ENCODE data around the gene PPP1R16B.

Gene PPP1R16B

DNA sequence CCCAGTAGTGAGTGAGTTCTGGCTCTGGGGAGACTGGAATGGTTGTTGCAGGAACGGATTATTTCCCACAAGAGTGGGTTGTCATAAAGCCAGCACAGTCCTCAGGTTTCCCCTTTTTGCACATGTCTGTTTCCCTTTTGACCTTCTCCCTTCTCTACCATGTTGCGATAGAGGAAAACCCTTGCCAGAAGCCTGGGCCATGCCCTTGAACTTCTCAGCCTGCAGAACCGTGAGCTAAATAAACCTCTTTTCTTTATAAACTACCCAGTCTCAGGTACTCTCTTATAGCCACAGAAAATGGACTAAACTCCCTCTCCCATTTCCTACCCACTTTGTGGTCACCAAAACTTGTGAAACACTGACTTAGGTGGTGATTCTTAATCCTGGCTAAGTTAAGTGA is 7.2 kb upstream of the PPP1R16B start:
- no peak for TF ChIP-seq CTCF (IDR thresholded peaks at IDR 0.05)

DNA sequence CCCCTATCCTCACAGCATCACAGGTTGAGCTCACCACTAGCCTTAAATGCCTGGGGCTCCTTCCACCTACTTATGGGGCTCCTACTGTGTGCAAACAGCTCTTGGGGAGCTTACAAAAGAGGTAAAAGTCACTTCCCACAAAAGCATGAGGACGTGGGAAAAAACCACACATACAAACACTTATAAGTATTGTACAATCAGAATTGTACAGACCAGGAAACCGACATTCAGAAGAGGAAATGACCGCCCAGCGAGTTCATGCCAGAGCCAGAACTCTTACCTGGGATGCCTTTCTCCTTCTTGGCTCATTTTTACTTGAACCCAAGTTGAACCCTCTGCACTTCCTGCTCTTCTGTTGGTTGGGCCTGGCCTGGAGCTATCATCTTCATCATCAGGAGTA is 6.3 kb upstream of the PPP1R16B start:
- TF ChIP-seq CTCF (IDR thresholded peaks at IDR 0.05), result no peak

- no peak for TF ChIP-seq CTCF (IDR thresholded peaks at IDR 0.05)
These were observed 4.6 kb upstream of the PPP1R16B start for GRCh38 chr20:38800882-38801281.

DNA sequence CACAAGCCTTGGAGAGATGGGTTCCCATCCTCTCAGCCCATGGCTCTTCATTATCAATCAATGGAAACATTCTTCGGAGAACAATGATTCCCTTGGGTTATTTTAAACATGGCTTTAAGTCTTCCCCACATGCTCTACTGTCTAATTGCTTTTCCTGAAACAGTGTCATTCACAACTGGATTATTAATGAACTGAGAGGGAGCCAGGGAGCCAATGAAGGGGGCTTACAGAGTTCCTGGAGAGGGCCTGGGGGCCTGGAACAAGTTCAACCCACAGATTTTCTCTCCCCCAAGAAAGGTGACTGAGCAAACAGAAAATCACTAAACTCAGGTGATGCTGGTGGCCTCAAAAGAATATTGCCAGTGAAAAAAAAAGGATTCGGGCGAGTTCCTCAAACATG is 1.3 kb upstream of the PPP1R16B start:
- no peak for TF ChIP-seq CTCF (IDR thresholded peaks at IDR 0.05)

- no peak for TF ChIP-seq CTCF (IDR thresholded peaks at IDR 0.05)
These were observed 605 bp upstream of the PPP1R16B start for GRCh38 chr20:38804682-38805501.

DNA sequence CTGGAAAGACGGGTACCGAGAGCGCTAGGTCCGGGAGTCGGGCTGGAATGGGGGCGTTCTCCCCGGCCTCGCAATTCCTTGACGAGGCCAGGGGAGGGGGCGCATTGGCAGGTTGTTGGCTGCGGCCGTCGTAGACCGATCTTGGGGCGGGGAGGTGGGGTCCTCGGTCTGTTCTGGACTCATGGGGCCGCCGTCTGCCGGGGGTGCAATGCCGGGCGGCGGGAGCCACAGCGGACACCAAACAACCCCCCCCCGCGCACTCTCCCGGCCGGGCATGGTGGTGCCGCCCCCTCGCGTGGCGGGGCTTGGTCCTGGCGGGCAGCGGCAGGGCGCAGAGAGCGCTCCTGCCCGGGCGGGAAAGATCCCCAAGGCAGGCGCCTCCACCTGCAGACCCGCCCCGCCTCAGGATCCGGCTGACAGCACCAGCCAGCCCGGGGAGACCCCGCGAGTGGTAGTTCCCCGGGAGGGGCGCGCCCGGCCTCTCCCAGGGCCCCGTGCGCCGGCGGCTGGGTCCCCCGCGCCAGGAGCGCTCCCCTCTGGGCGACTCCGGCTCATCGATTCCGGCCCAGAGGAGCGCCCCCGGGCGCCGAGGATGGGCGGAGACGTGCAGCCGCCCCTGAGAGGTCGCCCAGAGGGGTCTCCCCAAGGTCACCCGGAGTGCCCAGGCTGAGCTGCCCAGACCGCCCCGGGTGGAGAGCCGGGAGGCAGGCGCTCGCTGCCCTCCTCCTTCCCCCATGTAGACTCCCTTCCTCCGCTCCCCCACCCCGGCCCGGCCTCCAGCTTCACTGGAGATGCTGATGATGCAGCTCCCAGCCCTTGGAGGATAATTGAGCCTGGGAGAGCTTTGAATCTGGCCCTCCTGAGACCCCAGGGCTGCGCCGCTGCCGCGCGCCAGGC is 709 bp downstream of the PPP1R16B start:
- no peak for TF ChIP-seq CTCF (IDR thresholded peaks at IDR 0.05)

- no peak for TF ChIP-seq CTCF (IDR thresholded peaks at IDR 0.05)
These were observed 1.6 kb downstream of the PPP1R16B start for GRCh38 chr20:38806855-38807655.
